ENCODE results near the gene CEP152.

DNA sequence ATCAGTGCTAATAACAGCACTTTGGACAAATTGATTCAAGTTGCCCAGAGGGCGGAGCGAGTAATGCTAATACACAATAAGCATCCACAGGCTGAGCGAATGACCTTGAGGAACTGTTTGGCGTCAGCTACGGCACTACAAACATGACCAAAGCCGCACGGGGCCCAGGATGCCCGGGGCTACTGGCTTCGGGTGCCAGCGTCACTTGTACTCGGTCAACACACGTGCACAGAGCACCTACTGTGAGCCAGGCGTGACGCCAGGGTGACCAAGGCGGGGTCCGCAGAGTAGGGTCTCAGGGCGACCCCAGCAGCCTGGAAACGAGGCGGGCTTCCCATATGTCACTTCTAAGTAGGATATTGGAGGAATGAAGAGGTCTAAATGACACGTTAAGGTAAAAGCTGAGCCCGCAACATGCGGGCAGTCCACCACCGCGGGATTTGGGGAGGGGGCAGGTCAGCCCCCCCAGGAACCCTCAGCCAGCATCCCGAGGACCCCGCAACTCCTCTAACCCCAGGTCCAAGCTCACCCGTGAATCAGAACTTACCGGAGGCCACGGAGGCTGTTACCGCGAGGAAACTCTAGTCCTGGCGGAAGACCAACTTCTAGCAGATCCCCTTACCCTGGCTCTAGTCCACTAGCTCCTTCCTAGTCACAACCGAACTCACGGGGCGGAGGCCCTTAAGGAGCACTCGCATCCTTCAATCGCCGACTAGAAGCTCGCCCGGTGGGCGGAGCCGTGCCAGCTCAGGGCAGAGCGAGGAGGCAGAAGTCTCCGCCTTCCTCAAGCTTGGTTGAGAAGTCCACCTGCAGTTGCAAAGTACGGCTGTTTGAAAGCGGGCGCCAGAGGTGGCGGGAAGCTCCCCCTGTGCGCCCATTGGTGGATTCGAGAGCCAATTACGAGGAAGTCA is at the start of gene CEP152:
- peak; percentile 4 to 50 for TF ChIP-seq POLR2A (IDR thresholded peaks at IDR 0.05)
- TF ChIP-seq, protein P1, sequence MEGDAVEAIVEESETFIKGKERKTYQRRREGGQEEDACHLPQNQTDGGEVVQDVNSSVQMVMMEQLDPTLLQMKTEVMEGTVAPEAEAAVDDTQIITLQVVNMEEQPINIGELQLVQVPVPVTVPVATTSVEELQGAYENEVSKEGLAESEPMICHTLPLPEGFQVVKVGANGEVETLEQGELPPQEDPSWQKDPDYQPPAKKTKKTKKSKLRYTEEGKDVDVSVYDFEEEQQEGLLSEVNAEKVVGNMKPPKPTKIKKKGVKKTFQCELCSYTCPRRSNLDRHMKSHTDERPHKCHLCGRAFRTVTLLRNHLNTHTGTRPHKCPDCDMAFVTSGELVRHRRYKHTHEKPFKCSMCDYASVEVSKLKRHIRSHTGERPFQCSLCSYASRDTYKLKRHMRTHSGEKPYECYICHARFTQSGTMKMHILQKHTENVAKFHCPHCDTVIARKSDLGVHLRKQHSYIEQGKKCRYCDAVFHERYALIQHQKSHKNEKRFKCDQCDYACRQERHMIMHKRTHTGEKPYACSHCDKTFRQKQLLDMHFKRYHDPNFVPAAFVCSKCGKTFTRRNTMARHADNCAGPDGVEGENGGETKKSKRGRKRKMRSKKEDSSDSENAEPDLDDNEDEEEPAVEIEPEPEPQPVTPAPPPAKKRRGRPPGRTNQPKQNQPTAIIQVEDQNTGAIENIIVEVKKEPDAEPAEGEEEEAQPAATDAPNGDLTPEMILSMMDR (IDR thresholded peaks at IDR 0.05), result peak in 2 of 6 experiments; percentile 6 to 18

All from Peyer's patch (tissue), 4 donors.